Neural progenitor cell (in vitro differentiated cells): Measurements from ENCODE around the gene YAP1.
"Not testable (repeated sequence)": the region's sequence is repeated elsewhere in the genome, so short reads cannot be mapped to it uniquely, and the experiment has no call there.

ENCODE experiments used
- EZH2phosphoT487 ChIP-seq: fragments of 200-600 bp; sonication (generic); IDR thresholded peaks from 2 replicates; pipeline ENCODE4 v1.6.1; 2017; ENCODE audit warnings: antibody characterized with exemption
- TF ChIP-seq, protein P1 (sequence below): fragments of 200-600 bp; sonication (generic); IDR thresholded peaks from 2 replicates; pipeline ENCODE4 v1.5.1; 2017; ENCODE audit warnings: antibody characterized with exemption, mild to moderate bottlenecking

DNA sequence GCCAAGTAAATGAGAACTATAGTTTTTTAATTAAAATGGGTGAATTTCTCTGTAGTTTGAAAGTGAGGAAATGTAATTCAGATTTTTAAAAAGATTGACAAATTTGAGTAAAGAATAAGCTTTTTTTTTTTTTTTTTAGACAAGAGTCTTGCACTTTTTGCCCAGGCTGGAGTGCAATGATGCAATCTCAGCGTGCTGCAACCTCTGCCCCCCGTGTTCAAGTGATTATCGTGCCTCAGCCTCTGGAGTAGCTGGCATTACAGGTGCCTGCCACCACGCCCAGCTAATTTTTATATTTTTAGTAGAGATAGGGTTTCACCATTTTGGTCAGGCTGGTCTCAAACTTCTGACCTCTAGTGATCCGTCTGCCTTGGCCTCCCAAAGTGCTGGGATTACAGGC lies 90.1 kb downstream of the YAP1 start:
- TF ChIP-seq, protein P1, sequence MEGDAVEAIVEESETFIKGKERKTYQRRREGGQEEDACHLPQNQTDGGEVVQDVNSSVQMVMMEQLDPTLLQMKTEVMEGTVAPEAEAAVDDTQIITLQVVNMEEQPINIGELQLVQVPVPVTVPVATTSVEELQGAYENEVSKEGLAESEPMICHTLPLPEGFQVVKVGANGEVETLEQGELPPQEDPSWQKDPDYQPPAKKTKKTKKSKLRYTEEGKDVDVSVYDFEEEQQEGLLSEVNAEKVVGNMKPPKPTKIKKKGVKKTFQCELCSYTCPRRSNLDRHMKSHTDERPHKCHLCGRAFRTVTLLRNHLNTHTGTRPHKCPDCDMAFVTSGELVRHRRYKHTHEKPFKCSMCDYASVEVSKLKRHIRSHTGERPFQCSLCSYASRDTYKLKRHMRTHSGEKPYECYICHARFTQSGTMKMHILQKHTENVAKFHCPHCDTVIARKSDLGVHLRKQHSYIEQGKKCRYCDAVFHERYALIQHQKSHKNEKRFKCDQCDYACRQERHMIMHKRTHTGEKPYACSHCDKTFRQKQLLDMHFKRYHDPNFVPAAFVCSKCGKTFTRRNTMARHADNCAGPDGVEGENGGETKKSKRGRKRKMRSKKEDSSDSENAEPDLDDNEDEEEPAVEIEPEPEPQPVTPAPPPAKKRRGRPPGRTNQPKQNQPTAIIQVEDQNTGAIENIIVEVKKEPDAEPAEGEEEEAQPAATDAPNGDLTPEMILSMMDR: not testable (repeated sequence)
- not testable (repeated sequence) for TF ChIP-seq EZH2phosphoT487
